GM18861 (cell line): Measurements from ENCODE around the gene PTGER3.

Experiments used
- ATAC-seq: cut with Tn5 transposase; IDR thresholded peaks from one replicate; pipeline ENCODE4 v1.9.1; 2021; ENCODE audit not compliant: unreplicated experiment

PTGER3 gene

DNA sequence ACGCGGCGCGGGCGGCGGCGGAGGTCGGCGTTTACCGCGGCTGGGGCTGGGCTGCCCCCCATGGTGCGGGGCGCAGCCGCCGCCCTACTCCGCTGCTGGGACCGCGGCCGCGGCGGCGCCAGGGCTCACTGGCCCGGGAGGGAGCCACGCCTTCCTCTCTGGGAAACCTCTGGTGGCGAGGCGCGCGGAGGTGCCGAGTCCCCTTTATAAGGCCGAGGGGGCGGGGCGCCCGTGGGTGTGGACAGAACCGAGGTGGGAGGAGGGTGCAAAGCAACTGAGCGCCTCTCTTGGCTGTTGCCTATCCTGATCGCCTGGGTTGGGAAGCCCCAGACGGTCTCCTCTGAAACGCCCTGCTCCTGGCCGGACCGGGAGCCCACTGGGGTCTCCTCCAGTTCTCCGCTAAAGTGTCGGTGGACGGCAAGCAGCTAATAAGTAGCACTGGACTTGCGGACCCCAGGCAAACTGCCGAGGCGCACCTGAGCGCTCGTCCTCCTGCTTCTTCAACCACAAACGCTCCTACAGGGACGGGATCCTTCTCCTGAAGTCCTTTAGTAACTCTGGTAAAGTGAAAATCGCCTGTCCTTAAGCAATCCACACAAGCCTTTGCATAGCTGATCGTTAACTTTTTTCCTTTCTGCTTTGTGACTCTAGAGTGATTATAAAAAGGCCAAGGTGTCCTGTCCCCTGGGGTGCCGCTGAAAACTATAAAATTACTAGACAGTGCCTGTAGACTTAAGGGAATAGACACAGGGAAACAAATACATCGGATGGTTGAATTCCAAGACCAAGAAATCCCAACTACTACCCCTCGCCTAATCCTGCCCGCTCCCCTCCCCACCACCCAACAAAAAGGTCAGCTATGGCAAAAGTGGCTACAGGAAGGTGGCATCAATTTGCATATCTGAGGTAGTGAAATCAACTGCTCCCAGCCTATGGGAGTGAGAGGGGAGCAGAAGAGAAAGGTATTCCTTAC, at the start of gene PTGER3:
PTGER3 (minus strand) TSS at position 182 of the 973 bp plus-strand sequence. CDS start 239 bp downstream, outside the sequence.
- no peak for ATAC-seq

DNA sequence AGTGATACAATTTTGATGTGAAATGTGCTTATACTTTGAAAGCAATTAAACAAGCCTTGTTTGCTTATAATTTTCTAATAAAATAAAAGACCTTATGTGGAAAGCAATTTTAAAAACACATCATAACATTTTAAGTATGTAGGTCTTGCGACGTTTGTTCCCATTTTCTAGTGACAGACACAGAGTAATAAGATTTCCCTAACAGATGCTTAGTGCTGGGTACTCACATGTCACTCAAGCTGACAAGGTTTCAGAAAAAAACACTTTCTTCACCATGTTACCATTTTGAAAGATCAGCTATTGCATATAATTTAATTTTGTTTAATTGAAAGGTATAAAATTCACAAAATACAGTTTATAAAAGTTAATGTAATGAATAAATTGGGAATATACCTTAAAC, 47.3 kb upstream of the PTGER3 start:
- no peak for ATAC-seq

DNA sequence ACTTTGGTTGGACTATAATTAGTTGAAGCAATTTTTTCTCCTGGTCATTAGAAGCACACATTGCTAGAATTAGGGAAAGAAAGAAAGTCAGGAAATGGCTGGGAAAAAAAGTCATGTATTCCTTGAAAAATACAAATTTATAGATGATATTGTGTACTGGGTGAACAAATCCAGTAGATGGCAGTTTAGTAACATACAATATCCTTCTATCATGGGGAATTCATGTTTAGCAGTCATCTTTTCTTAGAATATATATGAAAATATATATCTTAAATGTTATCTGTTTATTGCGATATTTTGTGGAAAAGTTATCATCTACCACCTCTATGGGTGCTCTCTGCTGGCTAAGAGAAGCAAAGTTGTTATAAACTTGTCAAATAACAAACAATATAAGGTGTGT, 46.3 kb upstream of the PTGER3 start:
- no peak for ATAC-seq

DNA sequence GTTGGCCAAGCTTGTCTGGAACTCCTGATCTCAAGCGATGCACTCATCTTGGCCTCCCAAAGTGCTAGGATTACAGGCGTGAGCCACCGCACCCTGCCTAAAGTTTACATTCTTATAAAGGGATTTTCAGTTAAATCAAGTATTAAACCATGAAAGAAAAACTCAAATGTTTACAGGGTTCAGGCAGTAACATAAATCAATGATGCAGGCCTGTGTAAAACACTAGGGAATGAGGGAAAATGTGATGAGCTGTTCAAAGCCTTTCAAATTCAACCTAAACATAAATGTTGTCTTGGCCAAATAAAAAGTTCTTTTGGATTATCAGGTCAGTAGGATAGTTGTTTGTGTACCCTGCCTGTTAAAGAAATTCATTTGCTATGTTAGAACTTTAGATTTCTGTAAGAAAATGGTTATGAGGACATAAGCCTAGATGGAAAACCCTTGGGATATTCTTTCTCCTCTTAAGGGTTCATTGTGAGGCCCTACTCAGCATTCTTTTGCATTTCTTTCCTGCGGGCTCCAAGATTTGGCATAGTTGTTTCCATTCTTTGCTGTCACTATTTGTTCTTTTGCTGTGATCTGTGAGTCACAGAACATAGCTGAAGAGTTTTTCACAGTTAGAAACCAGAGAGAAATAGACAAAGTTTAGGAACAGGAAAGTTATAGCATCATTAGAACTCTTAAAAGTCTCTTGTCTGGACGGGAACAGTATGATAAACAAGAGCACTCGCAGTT, 42.1 kb upstream of the PTGER3 start:
- ATAC-seq: no peak

DNA sequence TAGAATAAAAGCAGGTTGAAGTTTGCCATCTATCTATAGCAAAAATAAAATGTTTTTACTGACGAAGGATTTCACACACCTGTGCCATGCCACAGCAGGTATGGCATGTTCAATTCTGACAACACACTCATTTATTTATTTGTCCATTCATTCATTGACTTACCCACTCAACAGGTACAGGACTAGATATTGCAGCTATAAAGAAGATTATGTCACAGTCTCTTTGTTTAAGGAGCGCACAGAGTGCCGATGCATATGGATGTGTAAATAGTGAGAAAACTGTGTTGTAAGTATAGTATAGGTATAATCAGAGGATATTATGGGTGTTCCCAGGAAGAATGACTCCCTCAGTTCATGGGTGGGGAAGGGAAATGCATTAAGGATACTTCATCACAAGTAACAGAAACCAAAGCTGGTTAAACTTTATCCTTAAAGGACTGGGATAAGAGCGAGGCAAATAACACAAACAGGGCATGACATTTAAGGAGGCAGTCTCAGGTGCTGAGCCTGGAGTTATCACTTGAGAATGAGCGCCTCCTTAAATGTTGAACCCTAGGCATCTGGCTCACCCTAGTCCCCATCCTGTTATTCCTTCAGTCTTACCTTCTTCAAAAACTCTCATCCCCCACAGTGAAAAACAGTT, 41.1 kb upstream of the PTGER3 start:
- ATAC-seq: no peak

DNA sequence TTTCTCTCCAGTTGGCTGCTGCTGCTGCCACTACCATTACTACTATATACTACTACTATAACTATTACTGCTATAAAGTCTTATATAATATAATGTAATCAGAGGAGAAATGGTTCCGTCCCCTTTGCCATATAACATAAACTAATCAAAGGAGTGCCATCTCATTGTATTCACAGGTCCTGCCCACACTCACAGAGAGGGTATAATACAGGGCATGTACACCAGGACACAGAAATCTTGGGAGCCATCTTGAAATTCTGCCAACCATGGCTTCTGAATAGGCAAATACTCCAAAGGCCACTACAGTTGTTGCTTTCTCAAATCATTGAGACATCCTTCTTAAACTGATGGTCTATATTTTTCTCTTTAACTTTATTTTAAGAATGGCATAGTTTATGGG, 40.1 kb upstream of the PTGER3 start:
- ATAC-seq: no peak

DNA sequence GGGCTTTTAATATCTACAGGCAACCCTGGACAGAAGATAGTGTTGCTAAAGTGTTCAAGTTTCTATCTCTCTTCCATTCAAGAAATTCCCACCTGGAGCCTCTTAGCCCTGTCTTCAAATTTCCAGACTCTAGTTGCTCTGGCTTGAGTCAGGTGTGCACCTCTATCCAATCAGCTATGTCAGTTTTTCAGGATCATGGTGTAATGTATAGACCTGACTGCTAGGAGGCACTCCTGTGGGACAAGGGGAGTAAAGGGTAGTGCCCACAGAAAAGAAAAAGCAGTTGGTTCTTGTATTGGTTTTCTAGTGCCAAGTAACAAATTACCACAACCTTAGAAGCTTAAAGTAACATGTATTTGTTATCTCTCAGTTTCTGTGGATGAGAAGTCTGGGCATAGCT, 39.4 kb upstream of the PTGER3 start:
- ATAC-seq: no peak

DNA sequence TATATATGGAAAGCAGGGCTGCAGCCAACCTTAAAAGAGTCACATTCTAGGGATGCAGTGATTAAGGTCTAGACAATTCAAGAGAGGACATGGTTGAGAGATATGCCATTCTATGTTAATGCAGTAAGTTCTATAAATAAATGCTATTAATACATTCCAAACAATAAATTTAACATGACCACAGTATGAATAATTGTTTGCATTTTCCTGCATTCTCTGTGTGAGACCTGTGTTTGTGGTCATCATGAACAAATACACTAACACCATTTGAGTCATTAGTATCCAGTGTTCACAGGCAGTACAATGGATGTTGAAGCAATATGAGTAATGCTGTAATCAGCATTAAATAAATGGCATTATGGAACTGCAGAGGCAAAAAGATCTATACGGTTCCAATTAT, 38.7 kb upstream of the PTGER3 start:
- ATAC-seq: no peak

DNA sequence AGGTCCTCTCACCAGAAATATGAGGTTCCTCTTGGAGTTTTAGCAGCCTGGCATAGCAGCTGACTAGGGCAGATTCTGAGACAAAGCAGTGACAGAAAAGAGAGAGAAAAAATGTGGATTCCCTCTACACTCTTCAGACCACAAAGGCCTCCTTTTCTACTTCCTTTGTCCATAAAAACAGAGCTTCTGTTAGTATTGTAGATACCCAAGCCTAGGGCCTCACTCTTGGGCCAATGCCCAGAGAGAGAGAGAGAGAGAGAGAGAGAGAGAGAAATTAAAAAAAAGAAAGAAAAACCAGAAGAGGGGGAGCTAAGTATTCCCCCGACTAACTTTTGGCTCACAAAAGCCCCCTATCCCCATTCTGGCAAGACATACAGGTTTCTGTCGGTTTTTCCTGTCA, 35.7 kb upstream of the PTGER3 start:
- ATAC-seq: no peak

DNA sequence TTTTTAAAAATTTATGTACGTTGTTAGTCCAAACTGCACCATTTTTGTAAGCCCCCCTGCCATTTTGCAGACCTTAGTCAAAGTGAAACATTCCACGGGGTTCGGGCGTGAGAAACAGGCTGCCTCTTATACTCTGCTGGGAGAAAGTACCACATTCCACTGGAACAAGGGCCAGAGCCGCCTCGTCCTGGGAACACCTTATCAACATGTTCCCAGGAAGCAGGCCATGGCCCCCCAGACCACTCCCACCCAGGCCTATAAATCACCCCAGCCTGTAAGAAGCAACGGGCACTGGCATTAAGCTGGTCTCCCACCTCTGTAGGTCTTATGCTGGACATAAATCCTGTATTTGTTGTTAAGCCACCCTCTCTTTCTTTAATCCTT, 34.1 kb upstream of the PTGER3 start:
- ATAC-seq: no peak

DNA sequence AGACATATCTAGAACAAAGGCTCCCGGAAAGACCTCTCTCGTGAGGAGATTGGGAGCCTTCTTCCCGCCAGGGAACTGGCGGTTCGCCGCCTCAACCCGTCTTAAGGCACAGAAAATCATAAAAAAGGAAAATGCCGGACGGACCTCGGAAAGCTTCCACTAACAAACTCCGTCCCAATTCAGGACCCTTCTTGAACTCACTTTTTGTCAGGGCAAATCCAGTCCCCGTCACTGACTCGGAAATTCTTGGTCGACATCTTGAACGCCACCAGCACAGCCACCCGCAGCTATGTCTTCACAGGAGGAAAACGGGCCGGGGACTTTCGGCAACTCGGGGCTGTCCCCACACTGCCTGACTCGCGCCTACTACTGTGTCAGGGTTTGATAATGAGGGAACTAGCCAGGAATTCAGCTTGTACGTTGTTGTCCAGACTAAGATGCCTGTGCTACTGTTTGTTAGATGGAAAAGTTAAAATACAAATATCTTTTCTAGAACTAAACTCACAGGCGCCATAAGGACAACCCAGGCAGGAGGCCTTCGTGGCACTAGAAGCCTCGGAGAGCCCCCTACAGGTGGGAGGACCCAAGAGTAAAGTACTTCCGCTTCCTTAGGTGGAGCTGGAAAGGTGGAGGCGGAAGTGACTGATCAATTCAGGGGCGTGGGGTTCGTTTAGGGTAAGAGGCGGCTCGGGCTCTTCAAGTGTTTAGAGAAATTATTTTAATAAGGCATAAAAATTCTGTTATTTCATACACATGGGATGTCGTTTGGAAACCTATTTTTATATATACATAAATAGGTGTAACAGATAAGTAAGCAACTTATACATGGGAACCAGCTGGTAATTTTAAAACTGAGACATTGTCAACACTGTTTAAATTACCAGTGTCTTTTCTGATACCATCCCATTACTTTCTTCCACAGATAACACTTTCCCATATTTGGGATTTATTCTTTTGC, 33.4 kb upstream of the PTGER3 start, which contains the start of gene ZRANB2:
ZRANB2 (minus strand) TSS at position 297 of the 958 bp plus-strand sequence; CDS start at position 257, 40 bp downstream.
- peak; percentile 99 for ATAC-seq

DNA sequence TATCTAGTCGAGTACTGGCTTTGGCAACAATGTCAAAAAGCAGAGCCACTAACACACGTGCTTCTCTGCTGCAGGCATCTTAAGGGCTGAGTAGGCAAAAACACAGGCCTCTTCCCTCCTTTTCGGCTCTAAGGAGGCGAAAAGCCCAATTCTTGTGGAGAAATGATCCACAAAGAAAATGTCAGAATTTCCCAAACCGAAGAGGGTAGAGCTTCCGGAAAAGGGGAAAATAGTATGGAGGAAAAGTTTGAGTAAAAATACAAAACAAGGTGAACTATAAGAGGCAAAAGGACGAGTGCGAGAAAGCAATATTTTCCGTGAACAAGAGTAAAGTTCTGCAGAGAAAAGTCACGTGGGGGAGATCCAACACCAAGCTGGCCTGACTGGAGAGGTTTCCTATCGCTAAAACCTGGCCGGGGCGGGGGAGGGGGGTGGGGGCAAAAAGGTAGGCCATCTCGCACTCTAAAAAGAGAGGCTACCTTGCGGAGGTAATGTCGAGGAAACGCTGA, 32.7 kb upstream of the PTGER3 start:
- ATAC-seq: no peak

DNA sequence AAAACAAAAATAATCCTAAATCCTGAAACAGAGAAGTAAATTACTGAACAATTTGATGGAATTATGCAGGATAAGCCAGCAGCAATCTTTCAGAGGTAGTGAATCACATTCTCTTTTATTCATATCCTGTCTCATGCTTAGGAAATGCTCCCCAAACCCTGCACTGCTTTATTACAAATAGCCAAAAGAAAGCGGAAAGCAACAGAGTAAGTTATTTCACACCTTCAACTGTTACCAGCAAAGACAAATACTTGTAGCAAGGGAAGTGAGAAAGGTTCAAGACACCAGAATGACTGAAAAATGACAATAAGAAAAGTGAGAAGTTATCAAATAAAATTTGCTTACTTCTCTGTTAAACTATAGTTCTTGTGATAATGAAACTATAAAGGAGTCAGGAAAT, 27.1 kb upstream of the PTGER3 start:
- ATAC-seq: no peak

DNA sequence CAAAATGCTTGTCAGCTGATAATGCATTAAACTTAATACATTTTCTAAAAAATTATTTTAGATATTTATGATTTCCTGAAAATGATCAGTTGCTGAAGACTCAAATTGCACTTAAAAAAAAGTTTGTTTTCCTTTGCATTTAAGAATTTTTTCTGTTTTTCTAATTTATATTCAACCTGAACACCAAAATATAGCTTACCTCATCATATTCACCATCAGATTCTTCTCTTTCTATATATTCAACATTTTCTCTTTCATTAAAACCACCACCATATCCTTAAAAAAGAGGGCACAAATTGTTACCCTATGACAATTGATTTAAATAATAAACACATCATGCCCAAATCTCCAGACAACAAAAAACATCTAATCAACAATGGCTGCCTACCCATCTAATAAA, 24.7 kb upstream of the PTGER3 start:
- no peak for ATAC-seq

DNA sequence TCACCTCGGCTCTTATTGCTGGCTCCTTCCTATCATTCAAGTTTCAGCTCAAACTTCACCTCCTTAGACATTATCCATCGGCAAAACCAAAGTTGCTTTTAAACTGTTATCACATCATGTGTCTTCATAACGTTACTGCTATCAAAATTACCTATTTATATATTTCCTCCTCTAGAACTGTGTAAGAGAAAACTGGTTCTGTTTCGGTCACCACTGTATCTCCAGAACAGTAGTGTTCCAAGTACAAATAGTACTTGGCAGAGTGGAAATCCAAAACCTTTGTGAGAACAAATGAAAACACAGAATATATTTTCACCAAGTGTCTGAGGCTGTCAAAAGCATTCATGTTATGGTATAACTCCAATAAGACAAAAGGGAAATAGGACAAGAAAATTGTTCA, 24.1 kb upstream of the PTGER3 start:
- ATAC-seq: no peak

DNA sequence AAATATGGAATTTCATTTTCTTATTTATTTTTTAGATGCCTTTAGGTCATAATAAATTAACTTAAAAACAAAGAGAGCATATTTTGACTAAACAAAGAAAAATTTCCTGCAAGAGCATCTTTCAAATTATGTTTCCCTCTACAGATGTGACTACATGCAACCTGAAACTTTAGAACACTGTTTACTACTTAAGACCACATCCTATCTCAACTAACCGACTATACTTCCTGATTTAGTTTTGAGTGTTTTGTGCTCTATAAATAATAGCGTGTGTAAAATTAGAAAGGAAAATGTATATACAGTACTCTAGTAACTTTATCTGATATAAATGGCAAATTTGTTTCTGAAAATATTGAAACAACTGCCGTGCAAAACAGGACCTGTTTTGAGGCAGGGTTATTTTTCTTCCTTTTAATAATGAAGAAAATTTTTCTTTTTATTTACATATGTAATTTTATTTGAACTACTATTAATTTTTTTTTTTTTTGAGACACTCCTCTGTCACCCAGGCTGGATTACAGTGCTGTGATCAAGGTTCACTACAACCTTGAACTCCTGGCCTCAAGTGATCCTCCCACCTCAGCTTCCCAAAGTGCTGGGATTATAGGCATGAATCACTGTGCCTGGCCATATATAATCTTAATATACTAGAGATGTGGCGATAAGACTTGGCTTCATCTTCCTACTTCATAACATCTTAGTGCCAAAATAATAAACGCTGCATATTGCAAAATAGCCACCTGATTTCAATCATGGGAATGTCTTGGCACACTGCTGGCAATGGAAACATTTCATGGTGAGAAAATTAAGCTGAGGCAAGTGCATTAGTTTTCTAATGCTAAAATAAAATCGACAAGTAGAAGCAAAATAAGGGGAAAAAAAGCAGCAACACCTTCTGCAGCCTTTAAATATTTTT, 21.0 kb upstream of the PTGER3 start:
- ATAC-seq: peak; percentile 70

DNA sequence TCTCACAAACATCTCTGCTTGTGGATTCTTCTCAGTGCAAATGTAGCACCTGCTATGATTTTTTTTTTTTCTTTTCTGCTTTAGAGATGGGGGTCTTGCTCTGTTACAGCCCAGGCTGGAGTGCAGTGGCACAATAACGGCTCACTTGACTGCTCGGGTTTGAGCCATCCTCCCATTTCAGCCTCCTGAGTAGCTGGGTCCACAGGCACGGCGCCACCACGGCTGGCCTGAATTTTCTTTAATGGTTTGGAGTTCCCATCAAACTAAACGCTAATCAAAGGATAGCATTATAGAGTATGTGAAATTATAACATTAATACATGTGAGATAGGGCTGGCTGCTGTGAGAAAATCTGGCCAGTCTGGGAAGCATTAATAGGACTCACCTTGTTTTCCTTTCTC, 7.2 kb upstream of the PTGER3 start:
- ATAC-seq: no peak

DNA sequence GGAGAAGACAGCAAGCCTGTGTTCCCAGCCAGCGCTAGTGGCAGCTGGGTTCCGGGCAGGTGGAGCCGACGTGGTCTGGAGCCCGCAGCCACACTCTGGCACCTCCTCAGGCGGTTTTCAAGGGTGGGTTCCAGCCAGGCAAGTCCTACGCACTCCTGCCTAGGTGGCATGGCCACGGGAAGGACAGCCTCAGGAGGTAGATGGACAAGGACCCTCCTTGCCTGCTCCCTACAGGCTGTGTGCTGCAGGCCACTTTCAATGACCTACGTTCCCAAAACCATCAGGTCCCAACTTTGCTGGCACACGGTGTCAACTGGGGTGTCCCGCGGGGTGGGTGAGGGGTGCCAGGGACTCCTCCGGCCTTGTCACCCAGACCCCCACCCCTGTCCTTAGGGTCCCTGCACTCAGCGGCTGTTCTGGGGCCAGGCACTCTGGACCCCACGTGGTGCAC, 6.7 kb upstream of the PTGER3 start:
- no peak for ATAC-seq

DNA sequence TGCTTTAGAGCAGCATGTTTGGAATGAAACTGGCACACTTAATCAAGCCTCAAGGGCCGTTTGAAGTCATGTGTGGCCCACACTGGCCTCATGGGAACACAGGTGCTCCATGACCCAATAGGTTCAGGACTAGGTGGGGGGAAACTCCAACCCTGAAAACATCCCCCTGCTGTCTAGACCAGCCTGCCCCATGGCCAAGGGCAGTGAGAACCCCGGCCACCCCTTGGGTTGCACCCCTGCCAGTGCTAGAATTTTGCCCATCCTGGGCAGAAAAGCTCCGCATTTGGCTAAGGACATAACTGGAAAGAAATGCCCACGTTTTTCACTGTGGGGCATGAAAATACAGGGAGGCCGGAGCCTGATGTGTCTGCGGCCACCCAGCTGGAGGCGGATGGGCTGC, 6.1 kb upstream of the PTGER3 start:
- ATAC-seq: no peak
